Islet precursor cell (in vitro differentiated cells): ENCODE results near the gene VNN1.
"Not testable (repeated sequence)": the region's sequence is repeated elsewhere in the genome, so short reads cannot be mapped to it uniquely, and the experiment has no call there.

ENCODE experiments used
- DNase-seq: peaks from one replicate; pipeline ENCODE4 v3.0.0-alpha.2; 2018

VNN1 gene

GRCh38 chr6:132666118-132666517, 47.7 kb downstream of the VNN1 start:
- peak; percentile 61 for DNase-seq

- no peak for DNase-seq
Observed at GRCh38 chr6:132664309-132665034, 49.4 kb downstream of the VNN1 start.

- no peak for DNase-seq
Observed at GRCh38 chr6:132663661-132664060, 50.2 kb downstream of the VNN1 start.

- DNase-seq = no peak
Observed at GRCh38 chr6:132661906-132662305, 51.9 kb downstream of the VNN1 start.

GRCh38 chr6:132659082-132659481, 54.8 kb downstream of the VNN1 start, which contains the start of gene TAAR1:
TAAR1 (minus strand) TSS chr6:132659182; CDS start chr6:132646003, 13,179 bp downstream.
- no peak for DNase-seq

GRCh38 chr6:132651062-132651461, 62.8 kb downstream of the VNN1 start:
- DNase-seq = no peak

GRCh38 chr6:132650429-132650828, 63.4 kb downstream of the VNN1 start:
- DNase-seq = no peak

GRCh38 chr6:132648828-132649227, 65.0 kb downstream of the VNN1 start:
- DNase-seq = no peak

- DNase-seq = no peak
Observed at GRCh38 chr6:132648356-132648755, 65.5 kb downstream of the VNN1 start.

- no peak for DNase-seq
Observed at GRCh38 chr6:132643547-132643946, 70.3 kb downstream of the VNN1 start.

- DNase-seq = not testable (repeated sequence)
Observed at GRCh38 chr6:132637135-132637534, 76.7 kb downstream of the VNN1 start.

- DNase-seq = not testable (repeated sequence)
Observed at GRCh38 chr6:132635906-132636305, 77.9 kb downstream of the VNN1 start.

- not testable (repeated sequence) for DNase-seq
Observed at GRCh38 chr6:132635288-132635687, 78.6 kb downstream of the VNN1 start.

GRCh38 chr6:132634796-132635195, 79.1 kb downstream of the VNN1 start:
- no peak for DNase-seq

- DNase-seq = no peak
Observed at GRCh38 chr6:132633362-132633761, 80.5 kb downstream of the VNN1 start.
